Epidermal melanocyte (primary cell): ENCODE results near the gene DAD1.
"Not testable (repeated sequence)": the region's sequence is repeated elsewhere in the genome, so short reads cannot be mapped to it uniquely, and the experiment has no call there.

ENCODE experiments used
- DNase-seq: peaks from one replicate; pipeline ENCODE4 v3.0.0; 2011; ENCODE audit warnings: low spot score; ENCODE audit not compliant: insufficient read length

Gene DAD1

DNA sequence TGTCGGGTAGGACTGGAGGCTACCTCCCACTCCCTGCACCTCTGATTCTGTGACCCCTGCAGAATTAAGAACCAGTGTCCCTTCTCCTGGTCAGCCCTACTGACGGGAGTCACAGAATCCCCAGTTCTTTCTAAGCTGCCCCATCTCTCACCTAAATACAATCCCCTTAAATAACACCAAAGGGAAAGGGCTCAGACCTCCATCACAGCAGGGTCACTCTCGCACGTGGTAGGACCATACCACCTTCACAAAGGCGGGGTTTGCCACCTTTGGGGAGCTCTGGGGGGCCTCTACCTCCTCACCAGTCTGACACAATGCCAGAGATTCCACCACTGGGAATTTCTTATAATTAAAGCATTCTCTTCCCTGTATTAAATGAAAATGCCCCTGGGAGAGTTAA lies 35.6 kb downstream of the DAD1 start:
- no peak for DNase-seq

DNA sequence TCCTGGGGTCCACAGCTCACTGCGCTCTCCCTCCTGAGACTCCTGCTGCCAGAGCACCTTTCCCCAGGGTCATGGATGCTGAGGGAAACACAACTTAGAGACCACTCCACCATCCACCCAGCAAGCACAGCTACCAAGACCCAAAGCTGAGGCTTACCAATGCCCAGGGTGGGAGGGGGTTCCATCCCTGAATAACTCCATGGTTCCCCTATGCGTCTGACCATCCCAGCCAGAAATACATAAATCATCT lies 36.3 kb downstream of the DAD1 start:
- no peak for DNase-seq

DNA sequence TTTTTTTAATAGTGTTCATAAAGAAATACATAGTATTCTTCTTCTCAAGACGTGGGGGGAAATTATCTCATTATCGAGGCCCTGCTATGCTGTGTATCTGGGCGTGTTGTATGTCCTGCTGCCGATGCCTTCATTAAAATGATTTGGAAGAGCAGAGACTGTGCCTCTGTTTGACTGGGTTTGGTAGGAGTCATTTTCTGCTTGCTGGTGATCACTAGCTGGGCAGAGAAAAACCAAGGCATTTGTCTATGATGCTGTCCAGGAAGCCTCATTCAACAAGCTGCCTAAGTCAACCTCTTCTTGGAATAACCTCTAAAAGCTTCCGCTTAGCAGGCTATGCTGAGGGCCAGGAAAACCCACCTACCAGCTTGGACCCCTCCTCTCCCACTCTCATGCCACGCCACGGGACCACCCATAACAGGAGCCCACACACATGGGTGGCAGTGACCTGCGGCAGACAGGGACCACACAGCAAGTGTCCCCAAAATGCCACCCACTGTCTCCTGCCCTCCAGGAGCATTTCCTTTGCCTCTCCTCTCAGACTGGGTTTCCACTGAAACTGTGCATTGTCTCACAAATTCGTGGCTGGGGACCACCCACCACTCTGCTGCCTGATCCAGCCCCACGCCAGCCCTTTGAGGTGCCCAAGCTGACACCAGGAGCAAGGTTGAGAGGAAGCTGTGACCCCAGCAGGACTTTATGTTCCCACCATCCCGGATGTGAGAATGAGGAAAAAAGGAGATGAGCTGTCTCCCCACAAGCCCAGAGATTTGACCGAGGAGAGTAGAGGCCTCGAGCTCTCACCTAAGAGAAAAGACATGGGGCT lies 36.8 kb downstream of the DAD1 start:
- DNase-seq: no peak

DNA sequence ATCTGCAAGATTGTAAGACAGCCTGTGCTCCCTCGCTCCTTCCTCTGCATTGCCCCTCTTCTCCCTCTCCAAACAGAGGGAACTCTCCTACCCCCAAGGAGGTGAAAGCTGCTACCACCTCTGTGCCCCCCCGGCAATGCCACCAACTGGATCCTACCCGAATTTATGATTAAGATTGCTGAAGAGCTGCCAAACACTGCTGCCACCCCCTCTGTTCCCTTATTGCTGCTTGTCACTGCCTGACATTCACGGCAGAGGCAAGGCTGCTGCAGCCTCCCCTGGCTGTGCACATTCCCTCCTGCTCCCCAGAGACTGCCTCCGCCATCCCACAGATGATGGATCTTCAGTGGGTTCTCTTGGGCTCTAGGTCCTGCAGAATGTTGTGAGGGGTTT lies 37.4 kb downstream of the DAD1 start:
- no peak for DNase-seq

DNA sequence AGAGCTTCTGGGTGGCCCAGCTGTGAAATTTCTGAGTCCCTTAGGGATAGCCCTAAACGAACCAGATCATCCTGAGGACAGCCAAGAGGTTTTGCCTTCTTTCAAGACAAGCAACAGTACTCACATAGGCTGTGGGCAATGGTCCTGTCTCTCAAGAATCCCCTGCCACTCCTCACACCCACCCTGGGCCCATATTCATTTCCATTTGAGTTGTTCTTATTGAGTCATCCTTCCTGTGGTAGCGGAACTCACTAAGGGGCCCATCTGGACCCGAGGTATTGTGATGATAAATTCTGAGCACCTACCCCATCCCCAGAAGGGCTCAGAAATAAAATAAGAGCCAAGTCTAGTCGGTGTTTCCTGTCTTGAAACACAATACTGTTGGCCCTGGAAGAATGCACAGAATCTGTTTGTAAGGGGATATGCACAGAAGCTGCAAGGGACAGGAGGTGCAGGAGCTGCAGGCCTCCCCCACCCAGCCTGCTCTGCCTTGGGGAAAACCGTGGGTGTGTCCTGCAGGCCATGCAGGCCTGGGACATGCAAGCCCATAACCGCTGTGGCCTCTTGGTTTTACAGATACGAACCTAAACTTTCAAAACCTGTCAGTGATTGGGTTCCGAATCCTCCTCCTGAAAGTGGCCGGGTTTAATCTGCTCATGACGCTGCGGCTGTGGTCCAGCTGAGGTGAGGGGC lies 38.9 kb downstream of the DAD1 start:
- DNase-seq: no peak

DNA sequence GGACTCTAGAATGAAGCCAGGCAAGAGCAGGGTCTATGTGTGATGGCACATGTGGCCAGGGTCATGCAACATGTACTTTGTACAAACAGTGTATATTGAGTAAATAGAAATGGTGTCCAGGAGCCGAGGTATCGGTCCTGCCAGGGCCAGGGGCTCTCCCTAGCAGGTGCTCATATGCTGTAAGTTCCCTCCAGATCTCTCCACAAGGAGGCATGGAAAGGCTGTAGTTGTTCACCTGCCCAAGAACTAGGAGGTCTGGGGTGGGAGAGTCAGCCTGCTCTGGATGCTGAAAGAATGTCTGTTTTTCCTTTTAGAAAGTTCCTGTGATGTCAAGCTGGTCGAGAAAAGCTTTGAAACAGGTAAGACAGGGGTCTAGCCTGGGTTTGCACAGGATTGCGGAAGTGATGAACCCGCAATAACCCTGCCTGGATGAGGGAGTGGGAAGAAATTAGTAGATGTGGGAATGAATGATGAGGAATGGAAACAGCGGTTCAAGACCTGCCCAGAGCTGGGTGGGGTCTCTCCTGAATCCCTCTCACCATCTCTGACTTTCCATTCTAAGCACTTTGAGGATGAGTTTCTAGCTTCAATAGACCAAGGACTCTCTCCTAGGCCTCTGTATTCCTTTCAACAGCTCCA lies 39.6 kb downstream of the DAD1 start:
- no peak for DNase-seq

DNA sequence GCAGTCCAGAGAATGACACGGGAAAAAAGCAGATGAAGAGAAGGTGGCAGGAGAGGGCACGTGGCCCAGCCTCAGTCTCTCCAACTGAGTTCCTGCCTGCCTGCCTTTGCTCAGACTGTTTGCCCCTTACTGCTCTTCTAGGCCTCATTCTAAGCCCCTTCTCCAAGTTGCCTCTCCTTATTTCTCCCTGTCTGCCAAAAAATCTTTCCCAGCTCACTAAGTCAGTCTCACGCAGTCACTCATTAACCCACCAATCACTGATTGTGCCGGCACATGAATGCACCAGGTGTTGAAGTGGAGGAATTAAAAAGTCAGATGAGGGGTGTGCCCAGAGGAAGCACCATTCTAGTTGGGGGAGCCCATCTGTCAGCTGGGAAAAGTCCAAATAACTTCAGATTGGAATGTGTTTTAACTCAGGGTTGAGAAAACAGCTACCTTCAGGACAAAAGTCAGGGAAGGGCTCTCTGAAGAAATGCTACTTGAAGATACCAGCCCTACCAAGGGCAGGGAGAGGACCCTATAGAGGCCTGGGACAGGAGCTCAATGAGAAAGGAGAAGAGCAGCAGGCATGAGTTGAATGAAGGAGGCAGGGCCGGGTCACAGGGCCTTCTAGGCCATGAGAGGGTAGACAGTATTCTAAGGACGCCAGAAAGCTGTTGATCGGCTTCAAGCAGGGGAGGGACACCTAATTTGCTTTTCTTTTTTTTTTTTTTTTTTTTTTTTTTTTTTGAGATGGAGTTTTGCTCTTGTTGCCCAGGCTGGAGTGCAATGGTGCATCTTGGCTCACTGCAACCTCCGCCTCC lies 40.9 kb downstream of the DAD1 start:
- no peak for DNase-seq

DNA sequence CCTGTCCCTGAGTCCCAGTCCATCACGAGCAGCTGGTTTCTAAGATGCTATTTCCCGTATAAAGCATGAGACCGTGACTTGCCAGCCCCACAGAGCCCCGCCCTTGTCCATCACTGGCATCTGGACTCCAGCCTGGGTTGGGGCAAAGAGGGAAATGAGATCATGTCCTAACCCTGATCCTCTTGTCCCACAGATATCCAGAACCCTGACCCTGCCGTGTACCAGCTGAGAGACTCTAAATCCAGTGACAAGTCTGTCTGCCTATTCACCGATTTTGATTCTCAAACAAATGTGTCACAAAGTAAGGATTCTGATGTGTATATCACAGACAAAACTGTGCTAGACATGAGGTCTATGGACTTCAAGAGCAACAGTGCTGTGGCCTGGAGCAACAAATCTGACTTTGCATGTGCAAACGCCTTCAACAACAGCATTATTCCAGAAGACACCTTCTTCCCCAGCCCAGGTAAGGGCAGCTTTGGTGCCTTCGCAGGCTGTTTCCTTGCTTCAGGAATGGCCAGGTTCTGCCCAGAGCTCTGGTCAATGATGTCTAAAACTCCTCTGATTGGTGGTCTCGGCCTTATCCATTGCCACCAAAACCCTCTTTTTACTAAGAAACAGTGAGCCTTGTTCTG lies 41.6 kb downstream of the DAD1 start:
- no peak for DNase-seq

DNA sequence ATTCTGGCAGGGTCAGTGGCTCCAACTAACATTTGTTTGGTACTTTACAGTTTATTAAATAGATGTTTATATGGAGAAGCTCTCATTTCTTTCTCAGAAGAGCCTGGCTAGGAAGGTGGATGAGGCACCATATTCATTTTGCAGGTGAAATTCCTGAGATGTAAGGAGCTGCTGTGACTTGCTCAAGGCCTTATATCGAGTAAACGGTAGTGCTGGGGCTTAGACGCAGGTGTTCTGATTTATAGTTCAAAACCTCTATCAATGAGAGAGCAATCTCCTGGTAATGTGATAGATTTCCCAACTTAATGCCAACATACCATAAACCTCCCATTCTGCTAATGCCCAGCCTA lies 42.3 kb downstream of the DAD1 start:
- DNase-seq: no peak

DNA sequence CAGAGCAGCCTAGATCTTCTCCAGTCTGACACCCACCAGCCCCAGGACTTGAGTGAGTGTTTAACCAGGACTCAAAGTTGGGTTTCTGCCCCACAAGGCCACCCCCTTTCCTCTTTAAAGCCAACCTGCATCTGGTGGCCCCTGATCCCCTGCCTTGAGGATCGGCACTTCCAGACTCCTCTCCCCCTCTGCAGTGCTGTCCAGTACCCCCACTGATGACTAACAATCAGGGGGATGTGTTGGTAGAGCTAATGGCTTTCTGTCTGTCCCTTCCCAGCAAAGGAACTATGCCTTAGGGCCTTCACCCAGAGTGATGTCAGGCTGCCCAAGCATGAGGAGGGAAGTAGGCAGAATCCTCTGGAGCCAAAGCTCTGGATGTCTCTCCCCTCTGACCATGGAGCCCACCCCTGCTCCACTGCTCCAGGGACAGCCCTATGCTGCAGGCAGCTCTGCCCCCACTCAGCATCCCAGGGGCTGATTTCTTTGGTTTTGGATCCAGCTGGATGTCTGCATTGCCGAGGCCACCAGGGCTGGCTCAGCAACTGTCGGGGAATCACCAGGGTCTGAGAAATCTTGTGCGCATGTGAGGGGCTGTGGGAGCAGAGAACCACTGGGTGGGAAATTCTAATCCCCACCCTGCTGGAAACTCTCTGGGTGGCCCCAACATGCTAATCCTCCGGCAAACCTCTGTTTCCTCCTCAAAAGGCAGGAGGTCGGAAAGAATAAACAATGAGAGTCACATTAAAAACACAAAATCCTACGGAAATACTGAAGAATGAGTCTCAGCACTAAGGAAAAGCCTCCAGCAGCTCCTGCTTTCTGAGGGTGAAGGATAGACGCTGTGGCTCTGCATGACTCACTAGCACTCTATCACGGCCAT lies 42.9 kb downstream of the DAD1 start:
- no peak for DNase-seq

DNA sequence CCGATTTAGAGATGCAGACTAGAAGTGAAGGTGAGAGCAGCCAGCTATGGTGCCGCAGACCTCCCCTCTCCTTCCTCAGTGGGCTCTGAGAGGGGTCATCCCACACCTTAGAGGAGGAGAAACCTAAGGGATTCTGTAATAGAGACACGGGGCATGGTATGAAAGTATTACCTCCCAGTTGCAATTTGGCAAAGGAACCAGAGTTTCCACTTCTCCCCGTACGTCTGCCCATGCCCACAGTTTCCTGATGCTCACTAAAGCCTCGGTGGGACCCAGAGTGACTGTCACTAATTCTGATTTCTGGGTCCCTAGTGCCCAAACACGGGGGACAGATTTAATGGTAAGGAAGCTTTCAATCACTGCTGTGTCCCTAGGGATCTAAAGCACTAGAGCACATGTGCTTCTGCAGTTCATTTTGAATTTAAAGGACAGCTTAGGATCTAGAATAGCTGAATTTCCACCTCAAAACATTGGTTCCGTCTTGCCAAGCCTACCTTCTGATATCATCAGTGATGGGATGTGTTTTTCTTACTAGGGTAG lies 44.1 kb downstream of the DAD1 start:
- no peak for DNase-seq

DNA sequence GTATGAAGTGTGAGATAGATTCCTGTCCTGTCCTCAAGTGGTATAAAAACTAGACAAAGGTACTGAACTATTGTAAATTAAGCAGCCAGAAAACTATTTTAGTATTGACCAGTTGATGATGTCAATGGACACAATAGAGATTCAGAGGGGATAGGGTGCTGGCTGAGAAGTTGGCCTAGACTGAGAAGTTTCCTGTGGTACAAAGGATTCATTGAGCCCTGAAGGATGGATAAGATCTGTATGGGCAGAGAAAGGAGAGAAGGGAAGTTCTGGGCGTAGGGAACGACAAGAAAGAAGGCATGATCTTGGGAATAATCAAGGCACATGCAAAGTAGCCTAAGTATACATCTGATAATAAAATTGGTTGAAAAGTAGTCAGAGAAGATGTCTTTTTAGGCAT lies 44.6 kb downstream of the DAD1 start:
- no peak for DNase-seq

DNA sequence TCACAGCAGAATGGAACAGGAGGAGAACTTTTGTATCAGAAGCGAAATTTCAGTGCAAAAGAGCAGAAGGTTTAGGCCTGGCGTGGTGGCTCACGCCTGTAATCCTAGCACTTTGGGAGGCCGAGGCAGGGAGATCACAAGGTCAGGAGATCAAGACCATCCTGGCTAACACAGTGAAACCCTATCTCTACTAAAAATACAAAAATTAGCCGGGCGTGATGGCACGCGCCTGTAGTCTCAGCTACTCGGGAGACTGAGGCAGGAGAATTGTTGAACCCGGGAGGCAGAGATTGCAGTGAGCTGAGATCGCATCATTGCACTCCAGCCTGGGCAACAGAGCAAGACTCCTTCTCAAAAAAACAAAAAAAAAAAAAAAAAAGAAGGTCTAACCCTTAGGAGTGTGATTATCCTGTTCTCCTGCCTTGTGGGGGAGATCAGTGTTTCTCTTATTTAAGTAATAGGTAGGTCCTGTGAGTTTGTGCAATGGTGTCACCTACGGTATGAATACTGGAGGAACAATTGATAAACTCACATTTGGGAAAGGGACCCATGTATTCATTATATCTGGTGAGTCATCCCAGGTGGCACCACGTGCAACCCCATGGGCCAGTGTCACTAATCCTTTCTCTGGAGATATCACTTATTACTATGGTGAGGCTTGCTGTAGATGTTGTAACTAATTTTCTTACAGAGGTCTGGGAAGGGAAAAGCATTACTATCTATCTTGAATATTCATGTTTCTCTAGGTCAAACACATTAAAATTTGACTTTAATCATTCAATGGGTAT lies 45.3 kb downstream of the DAD1 start:
- DNase-seq: not testable (repeated sequence)

DNA sequence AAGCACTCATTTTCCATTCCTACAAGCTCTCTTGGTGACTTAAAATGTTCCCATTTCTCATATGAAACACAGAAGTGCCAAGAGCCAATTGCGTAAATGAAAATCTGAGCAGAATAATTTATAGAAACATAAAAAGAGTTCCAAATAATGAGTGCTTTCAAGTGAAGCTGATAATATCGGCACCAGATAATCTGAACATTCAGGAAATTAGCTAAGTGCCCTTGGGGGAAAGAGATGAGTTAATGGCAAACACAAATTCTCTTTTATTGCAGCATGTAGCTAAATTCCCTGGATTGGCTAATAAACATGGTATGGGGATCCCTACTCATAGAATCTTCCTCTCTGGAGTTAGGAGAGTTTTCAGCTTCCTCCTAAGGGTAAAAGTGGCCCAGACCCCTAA lies 46.7 kb downstream of the DAD1 start:
- no peak for DNase-seq

DNA sequence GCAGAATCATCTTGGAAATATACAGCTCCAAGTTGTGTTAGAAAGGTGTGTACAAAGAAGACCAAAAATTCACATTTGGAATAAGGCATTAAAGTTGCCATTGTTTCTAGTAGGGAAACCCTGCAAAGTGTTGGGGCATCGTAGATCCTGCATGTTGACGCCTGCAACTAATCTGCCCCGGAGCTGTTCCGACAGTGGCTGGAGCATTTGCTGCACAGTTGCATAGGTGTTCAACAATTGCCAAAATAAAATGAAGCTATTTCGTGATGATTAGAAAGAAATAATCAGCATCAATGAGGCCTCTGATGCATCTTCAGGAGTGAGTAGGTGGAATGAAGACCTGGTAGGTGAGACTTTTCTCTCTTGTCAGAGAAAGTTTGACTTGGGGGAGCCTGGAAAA lies 47.3 kb downstream of the DAD1 start:
- DNase-seq: no peak

DNA sequence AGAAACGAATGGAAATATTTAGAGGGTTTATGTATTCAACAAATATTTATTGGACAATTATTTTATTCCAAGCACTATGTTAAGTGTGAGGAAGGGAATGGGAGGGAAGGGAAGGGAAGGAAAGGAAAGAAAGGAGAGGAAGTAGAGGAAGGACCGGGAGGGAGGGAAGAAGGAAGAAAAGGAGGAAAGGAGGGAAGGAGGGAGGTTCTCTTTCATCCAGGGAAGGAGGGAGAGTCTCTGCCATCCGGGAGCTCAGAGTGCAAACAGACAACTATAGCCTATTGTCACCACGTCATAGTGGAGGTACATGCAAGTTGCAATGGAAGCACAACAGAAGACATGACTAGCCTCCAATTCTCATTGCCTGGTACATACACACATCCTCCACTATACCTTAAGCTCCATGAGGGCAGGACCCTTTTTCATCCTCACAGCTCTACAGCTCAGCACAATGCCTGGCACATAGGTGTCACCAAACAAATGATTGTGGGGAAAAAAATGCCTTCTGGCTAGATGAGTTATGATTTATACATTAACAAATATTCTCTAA lies 48.1 kb downstream of the DAD1 start:
- no peak for DNase-seq

DNA sequence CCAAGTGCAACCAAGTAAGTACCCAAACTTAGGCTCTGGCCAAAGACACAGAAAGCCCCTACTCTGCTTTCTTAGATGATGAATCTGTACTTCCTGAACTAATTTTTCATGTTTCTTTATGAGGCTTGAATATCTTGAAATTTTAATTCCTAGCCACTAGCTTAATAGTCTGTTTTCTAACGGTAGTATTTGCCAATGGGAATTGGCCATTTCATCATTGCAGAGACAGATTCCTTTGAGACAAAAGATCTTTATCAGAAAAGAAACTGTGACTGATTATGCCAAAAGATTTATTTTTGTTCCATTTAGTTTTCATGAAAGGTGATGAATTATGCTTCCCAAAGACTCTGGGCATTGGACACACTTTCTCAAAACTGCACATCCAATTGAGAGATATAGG lies 48.7 kb downstream of the DAD1 start:
- DNase-seq: no peak

DNA sequence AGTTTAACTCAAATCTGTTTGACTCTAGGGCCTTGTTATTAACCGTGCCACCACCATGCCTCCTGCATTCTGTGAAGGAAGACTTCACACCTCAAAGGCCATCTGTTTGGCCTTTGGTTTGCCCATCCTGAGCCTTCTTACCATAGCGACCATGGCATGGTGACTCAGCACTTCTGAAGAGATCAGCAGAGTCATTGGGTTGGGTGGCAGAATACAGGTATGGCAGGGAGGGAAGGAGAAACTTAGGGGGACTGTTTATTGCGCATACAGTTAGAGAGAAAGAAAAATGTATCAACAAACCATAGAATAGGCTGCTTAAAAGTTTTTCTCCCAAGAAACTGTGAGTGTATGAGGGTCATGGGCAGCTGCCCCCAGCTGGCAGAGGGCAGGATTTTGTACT lies 49.2 kb downstream of the DAD1 start:
- no peak for DNase-seq

DNA sequence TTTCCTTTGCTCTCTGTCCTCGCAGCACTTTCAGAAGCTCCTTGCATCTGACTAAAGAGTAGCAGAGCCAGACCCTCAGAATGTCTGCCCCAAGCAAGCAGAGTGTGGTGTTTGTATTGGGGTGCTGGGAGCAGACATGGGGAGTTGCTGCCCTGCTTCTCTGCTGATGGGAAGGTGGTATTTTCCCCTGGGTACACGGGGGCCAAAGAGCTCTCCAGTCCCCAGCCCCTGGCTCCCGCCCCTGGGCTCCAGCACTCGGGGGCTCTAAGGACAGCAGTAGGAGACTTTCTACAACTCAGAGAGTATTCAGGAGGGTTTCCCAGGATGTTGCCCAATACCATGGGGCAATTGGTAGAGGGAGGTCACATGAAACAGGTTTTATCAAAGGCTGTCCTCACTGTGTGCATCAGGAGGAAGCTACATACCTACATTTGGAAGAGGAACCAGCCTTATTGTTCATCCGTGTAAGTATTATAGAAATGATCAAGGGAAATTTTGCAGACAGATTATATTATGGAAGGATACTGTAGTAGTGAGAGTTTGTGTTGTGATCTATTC lies 50.3 kb downstream of the DAD1 start:
- no peak for DNase-seq
